Measurements from ENCODE around the gene DNAH11.
A peak's percentile ranks its signal among the peaks of the same experiment; 100 is the strongest.
"Not testable (repeated sequence)": the region's sequence is repeated elsewhere in the genome, so short reads cannot be mapped to it uniquely, and the experiment has no call there.

Gene DNAH11

GRCh38 chr7:21719846-21720245 is 177.0 kb downstream of the DNAH11 start:
- DNase-seq = no peak

- no peak for DNase-seq
Observed at GRCh38 chr7:21722371-21722770, 179.5 kb downstream of the DNAH11 start.

GRCh38 chr7:21724562-21724961 is 181.7 kb downstream of the DNAH11 start:
- DNase-seq = no peak

GRCh38 chr7:21730399-21730798 is 187.6 kb downstream of the DNAH11 start:
- DNase-seq = no peak

GRCh38 chr7:21731977-21732376 is 189.1 kb downstream of the DNAH11 start:
- no peak for DNase-seq

GRCh38 chr7:21732956-21733355 is 190.1 kb downstream of the DNAH11 start:
- not testable (repeated sequence) for DNase-seq

- DNase-seq = no peak
Observed at GRCh38 chr7:21733837-21734236, 191.0 kb downstream of the DNAH11 start.

GRCh38 chr7:21743493-21743892 is 200.7 kb downstream of the DNAH11 start:
- DNase-seq = no peak

GRCh38 chr7:21746949-21747348 is 204.1 kb downstream of the DNAH11 start:
- no peak for DNase-seq

- DNase-seq = peak; percentile 42
Observed at GRCh38 chr7:21747806-21748205, 205.0 kb downstream of the DNAH11 start.

- no peak for DNase-seq
Observed at GRCh38 chr7:21749378-21749777, 206.5 kb downstream of the DNAH11 start.

- no peak for DNase-seq
Observed at GRCh38 chr7:21753071-21753470, 210.2 kb downstream of the DNAH11 start.

GRCh38 chr7:21754963-21755362 is 212.1 kb downstream of the DNAH11 start:
- DNase-seq = no peak

- peak; percentile 9 for DNase-seq
Observed at GRCh38 chr7:21757537-21758282, 214.9 kb downstream of the DNAH11 start.

GRCh38 chr7:21758286-21758685 is 215.4 kb downstream of the DNAH11 start:
- DNase-seq = no peak

- no peak for DNase-seq
Observed at GRCh38 chr7:21762469-21762868, 219.6 kb downstream of the DNAH11 start.

- no peak for DNase-seq
Observed at GRCh38 chr7:21763818-21764217, 221.0 kb downstream of the DNAH11 start.

- DNase-seq = peak; percentile 9
Observed at GRCh38 chr7:21766218-21766617, 223.4 kb downstream of the DNAH11 start.

- peak; percentile 90 for DNase-seq
Observed at GRCh38 chr7:21767300-21767900, 224.6 kb downstream of the DNAH11 start.

GRCh38 chr7:21768279-21768678 is 225.4 kb downstream of the DNAH11 start:
- DNase-seq = no peak

- no peak for DNase-seq
Observed at GRCh38 chr7:21771266-21771665, 228.4 kb downstream of the DNAH11 start.

- peak; percentile 79 for DNase-seq
Observed at GRCh38 chr7:21771906-21772610, 229.2 kb downstream of the DNAH11 start.

GRCh38 chr7:21773326-21773725 is 230.5 kb downstream of the DNAH11 start:
- DNase-seq = peak; percentile 73

GRCh38 chr7:21777921-21778320 is 235.1 kb downstream of the DNAH11 start:
- DNase-seq = no peak

Data from eye (tissue), 1 donor.